Measurements from ENCODE around the gene RASGRF2.

RASGRF2 gene

DNA sequence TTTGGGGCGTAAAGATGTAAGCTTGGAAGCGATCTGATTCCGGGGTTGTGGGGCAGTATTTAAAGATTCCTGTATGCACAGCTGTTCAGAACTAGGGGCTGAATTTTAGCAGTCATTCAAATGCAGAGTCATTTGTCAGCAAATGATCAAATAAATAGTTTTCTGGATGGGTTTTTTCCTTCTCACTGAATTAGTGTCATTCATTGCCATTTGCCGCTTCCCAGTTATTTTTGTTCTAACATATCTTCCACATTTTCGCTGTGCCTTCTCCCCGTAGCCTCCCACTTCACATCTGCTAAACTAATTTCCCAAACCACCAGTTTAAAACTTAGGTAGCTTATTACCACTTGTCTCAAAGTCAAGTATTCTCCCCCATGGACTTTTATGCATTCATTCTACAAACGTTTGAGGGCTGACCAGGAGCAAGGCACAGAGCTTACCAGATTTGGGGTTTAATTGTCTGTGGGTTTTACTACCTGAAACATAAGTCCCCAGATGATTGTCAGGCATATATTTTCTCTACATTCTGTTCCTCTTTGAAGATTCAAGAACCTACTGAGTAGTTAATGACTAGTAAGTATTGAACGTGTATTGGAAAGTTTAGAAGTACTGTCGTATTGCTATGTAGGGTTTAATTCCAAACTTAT, 231.7 kb downstream of the RASGRF2 start:
- H3K27ac ChIP-seq: no peak overlapping the region
- TF ChIP-seq ZFX (IDR thresholded peaks at IDR 0.05; ENCODE audit: borderline replicate concordance): no peak
- TF ChIP-seq, protein P1, sequence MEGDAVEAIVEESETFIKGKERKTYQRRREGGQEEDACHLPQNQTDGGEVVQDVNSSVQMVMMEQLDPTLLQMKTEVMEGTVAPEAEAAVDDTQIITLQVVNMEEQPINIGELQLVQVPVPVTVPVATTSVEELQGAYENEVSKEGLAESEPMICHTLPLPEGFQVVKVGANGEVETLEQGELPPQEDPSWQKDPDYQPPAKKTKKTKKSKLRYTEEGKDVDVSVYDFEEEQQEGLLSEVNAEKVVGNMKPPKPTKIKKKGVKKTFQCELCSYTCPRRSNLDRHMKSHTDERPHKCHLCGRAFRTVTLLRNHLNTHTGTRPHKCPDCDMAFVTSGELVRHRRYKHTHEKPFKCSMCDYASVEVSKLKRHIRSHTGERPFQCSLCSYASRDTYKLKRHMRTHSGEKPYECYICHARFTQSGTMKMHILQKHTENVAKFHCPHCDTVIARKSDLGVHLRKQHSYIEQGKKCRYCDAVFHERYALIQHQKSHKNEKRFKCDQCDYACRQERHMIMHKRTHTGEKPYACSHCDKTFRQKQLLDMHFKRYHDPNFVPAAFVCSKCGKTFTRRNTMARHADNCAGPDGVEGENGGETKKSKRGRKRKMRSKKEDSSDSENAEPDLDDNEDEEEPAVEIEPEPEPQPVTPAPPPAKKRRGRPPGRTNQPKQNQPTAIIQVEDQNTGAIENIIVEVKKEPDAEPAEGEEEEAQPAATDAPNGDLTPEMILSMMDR (IDR thresholded peaks at IDR 0.05): no peak

DNA sequence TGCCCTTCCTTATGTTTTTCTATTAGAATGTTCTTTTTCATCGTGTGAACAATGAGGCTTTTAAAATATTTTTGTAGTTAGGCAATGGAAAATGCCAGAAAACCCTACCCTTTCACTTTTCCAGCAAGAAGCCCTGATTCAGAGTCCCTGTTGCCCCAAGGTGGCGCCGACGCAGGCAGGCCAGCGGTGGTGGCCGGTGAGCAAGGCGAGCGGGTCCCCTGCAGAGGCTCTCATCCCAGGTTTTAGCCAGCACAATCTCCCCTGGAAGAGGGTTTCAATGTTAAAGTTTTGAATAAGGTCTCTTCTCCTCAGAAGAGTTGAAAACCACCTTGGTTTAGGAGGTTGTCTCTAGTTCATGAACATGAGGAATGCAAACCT, 232.2 kb downstream of the RASGRF2 start:
- TF ChIP-seq, protein P1 (IDR thresholded peaks at IDR 0.05): no peak
- no peak for TF ChIP-seq ZFX (IDR thresholded peaks at IDR 0.05; ENCODE audit: borderline replicate concordance)

DNA sequence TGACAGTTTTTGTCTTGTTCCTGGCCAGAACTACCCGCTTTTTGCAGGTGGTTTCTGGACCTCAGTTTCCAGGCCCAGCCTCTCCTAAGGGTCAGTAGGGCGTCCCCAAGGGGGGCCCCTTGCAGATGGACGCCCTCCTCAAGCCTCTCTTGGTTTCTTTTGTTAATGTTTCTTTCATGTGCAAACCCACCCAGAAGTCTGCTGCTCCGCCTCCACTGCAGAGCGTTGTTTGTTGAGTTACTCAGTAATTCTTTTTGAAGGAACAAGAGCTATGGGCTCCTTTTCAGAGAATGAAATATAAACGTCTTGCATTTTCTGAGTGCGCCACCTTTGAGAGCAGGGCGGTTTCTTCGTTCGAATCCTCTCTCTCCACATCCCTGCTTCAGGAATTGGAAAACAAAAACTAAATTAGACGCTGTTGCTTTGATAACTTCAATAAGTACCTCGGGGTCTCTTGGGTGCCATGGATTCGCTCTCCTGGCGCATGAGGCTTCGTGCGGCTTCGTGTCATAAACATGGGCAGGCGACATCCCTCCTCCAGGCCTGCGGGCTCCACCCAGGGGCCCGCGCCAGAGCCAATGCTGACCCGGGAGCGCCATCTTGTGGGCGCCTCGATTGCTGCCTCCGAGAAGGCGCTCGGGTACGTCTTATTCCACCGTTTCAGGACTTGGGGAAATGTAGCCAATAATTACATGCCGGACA, 234.6 kb downstream of the RASGRF2 start:
- H3K27ac ChIP-seq: no peak overlapping the region

More for the DNA sequence above, 232.2 kb downstream of the RASGRF2 start:
- no peak overlapping the region for H3K27ac ChIP-seq

DNA sequence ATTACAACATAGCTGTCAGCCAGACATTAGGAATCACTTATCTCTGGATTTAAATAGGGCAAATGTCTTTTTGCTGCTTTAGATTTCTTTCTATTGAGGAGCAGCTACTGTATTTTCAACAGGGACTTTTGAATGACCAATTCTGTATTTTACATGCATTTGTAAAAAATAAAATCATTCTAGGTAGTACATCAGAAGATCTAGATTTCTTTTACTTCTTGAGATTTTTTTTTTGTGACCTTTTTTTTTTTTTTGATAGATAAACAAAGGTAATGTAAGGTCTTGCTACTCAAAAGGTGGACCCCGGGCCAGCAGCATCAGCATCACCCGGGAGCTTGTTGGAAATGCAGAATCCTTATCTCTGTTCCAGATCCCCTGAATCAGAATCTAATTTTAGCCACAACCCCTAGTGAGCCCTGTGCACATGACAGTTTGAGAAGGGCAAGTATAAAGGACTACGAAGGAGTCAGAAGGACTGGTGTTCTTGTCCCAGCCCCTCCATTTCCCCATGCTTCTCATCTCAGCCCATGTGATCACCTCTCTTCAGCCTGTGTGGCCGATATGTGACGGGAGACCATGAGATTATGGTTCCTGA, 235.3 kb downstream of the RASGRF2 start:
- no peak overlapping the region for H3K27ac ChIP-seq
- TF ChIP-seq ZFX (IDR thresholded peaks at IDR 0.05; ENCODE audit: borderline replicate concordance): no peak
- TF ChIP-seq, protein P1 (IDR thresholded peaks at IDR 0.05): peak; percentile 66

More for the DNA sequence above, 234.6 kb downstream of the RASGRF2 start:
- no peak for TF ChIP-seq ZFX (IDR thresholded peaks at IDR 0.05; ENCODE audit: borderline replicate concordance)
- TF ChIP-seq, protein P1 (IDR thresholded peaks at IDR 0.05): peak; percentile 99

DNA sequence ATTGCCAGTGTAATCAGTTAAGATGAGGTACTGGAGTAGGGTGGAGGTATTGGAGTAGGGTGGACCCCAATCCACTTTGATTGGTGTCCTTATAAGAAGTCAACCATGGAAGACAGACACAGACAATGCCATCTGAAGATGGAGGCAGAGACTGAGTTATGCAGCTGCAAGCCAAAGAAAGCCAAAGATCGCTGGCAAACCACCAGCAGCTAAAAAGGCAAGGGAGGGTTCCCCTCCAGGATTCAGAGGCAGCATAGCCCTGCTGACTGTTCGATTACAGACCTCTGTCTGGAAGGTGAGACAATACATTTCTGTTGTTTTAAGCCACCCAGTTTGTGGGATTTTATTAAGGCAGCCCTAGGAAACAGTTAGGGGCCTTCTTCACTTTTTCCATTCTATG, 242.5 kb downstream of the RASGRF2 start:
- TF ChIP-seq, protein P1 (IDR thresholded peaks at IDR 0.05): no peak
- no peak for TF ChIP-seq ZFX (IDR thresholded peaks at IDR 0.05; ENCODE audit: borderline replicate concordance)
- H3K27ac ChIP-seq: no peak overlapping the region

DNA sequence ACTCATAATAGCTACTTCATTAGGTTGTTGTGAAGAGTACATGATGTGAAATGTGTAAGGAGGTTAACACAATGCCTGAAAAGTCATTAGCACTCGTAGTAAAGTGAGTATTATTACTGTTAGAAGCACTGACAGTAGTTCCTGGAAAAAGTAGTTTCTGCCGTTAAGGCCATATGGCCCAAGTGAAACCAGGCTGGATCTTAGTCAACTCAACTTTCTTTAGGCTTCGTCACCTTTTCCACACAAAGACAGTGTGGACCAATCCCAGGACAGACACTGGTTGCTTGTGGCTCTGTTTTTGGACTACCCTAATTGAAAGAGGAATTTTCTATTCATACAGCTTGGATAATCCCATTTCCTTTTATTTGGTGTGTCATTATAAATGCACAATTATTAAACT, 243.6 kb downstream of the RASGRF2 start:
- H3K27ac ChIP-seq: no peak overlapping the region
- no peak for TF ChIP-seq ZFX (IDR thresholded peaks at IDR 0.05; ENCODE audit: borderline replicate concordance)
- TF ChIP-seq, protein P1 (IDR thresholded peaks at IDR 0.05): no peak

DNA sequence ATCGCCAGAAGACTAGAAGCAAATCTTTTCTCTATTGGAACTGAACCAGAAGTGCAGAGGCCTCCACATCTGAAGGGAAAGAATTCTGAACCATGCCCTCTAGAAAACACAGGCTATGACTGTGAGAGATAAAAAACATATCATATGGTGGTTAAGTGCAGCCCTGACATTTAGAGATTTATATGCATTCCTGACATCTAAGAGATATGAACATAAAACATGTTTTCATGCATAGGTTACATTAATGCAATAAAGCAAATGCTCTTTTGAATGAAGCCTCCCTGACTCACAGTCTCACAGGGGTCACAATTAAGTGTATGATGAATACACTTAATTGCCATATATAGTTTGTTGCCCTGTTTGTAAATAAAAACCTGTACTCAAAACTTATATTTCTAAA, 244.0 kb downstream of the RASGRF2 start:
- no peak overlapping the region for H3K27ac ChIP-seq
- TF ChIP-seq, protein P1 (IDR thresholded peaks at IDR 0.05): no peak
- no peak for TF ChIP-seq ZFX (IDR thresholded peaks at IDR 0.05; ENCODE audit: borderline replicate concordance)
